Hepatocyte (in vitro differentiated cells): ENCODE results near the gene HS6ST1. TPM values are rescaled to one million over a fixed set of nuclear protein-coding genes. Genes with fewer than 3 reads are reported as not detected.

Source experiments
- DNase-seq: peaks from one replicate; pipeline ENCODE4 v3.0.0-alpha.2; 2016; ENCODE audit warnings: low spot score
- H2AFZ ChIP-seq: fragments of 200-600 bp; sonication (generic); 2 replicates; pipeline ENCODE4 v1.6.0; 2016; ENCODE audit warnings: antibody characterized with exemption, mild to moderate bottlenecking
- H3K27ac ChIP-seq: fragments of 200-600 bp; sonication (generic); 2 replicates; pipeline ENCODE4 v1.5.1; 2016; ENCODE audit warnings: mild to moderate bottlenecking
- H3K27me3 ChIP-seq: fragments of 200-600 bp; sonication (generic); 2 replicates; pipeline ENCODE4 v1.6.1; 2016
- H3K36me3 ChIP-seq: fragments of 200-600 bp; sonication (generic); replicated peaks from 2 replicates; pipeline ENCODE4 v1.5.1; 2016; ENCODE audit warnings: low read depth; ENCODE audit not compliant: insufficient read depth
- H3K4me1 ChIP-seq: fragments of 200-600 bp; sonication (generic); 2 replicates; pipeline ENCODE4 v1.5.1; 2016; ENCODE audit warnings: mild to moderate bottlenecking, moderate library complexity; ENCODE audit not compliant: insufficient read depth
- H3K4me2 ChIP-seq: fragments of 200-600 bp; sonication (generic); 2 replicates; pipeline ENCODE4 v1.6.0; 2016
- H3K4me3 ChIP-seq: fragments of 200-600 bp; sonication (generic); 2 replicates; pipeline ENCODE4 v1.5.1; 2016; ENCODE audit warnings: mild to moderate bottlenecking
- H3K79me2 ChIP-seq: fragments of 200-600 bp; sonication (generic); 2 replicates; pipeline ENCODE4 v1.6.0; 2017; ENCODE audit warnings: mild to moderate bottlenecking
- H3K9me2 ChIP-seq: fragments of 200-600 bp; sonication (generic); replicated peaks from 2 replicates; pipeline ENCODE4 v1.6.0; 2017; ENCODE audit warnings: mild to moderate bottlenecking; ENCODE audit not compliant: insufficient read depth
- H3K9me3 ChIP-seq: fragments of 200-600 bp; sonication (generic); 2 replicates; pipeline ENCODE4 v1.5.1; 2016; ENCODE audit warnings: low read depth, mild to moderate bottlenecking
- H4K20me1 ChIP-seq: fragments of 200-600 bp; sonication (generic); 2 replicates; pipeline ENCODE4 v1.6.0; 2016; ENCODE audit warnings: mild to moderate bottlenecking; ENCODE audit not compliant: insufficient read depth, poor library complexity, severe bottlenecking
- CTCF ChIP-seq: fragments of 200-600 bp; sonication (generic); IDR thresholded peaks from 2 replicates; pipeline ENCODE4 v1.5.1; 2016; ENCODE audit warnings: antibody characterized with exemption, mild to moderate bottlenecking; ENCODE audit not compliant: poor library complexity
- EZH2 ChIP-seq: fragments of 200-600 bp; sonication (generic); IDR thresholded peaks from 2 replicates; pipeline ENCODE4 v1.6.1; 2016; ENCODE audit warnings: antibody characterized with exemption, mild to moderate bottlenecking, borderline replicate concordance
- EZH2phosphoT487 ChIP-seq: fragments of 200-600 bp; sonication (generic); IDR thresholded peaks from one replicate; pipeline ENCODE4 v1.6.1; 2018; ENCODE audit warnings: antibody characterized with exemption, mild to moderate bottlenecking, low read depth, moderate library complexity; ENCODE audit not compliant: unreplicated experiment, severe bottlenecking
- WGBS: methylation state at CpG from one replicate; pipeline ENCODE4 v1.1.6; 2016; ENCODE audit warnings: low lambda C conversion rate; ENCODE audit errors: missing lambda C conversion rate; 5-methylcytosine and 5-hydroxymethylcytosine counted together
- polyA plus RNA-seq: library from polyadenylated mRNA; unstranded; fragments of >200 nt; fragmentation: Nextera tagmentation; extraction: Ambion mirVana; gene quantifications from 2 replicates; pipeline ENCODE4 v1.2.1, GENCODE V29; 2016
- total RNA-seq: library from RNA; depleted of rRNA; stranded (reverse); fragments of >200 nt; gene quantifications from 2 replicates; pipeline ENCODE4 v1.2.3, GENCODE V29; 2014

HS6ST1 gene
- total and polyA plus RNA-seq, 2 experiments from 2014 or later: 46.7 to 48.3 TPM

- H3K9me2 ChIP-seq: no peaks in the 10 kb centered on the region
- no peaks in the 10 kb centered on the region for H3K36me3 ChIP-seq
- TF ChIP-seq CTCF (no peak), EZH2 (no peak), EZH2phosphoT487 (no peak)
- no peak for DNase-seq
- no peaks in the 10 kb centered on the region for H3K27me3 ChIP-seq
- H4K20me1 ChIP-seq: peaks cover 35% of the 10 kb centered on the region
- H3K27ac ChIP-seq: no peak overlapping the region
- H3K9me3 ChIP-seq: no peaks in the 10 kb centered on the region
- H2AFZ ChIP-seq: no peak overlapping the region
- peaks cover 56% of the 10 kb centered on the region for H3K79me2 ChIP-seq
- no peak overlapping the region for H3K4me3 ChIP-seq
- H3K4me2 ChIP-seq: no peak overlapping the region
- 87% methylated on average over 5 of the region's 5 CpGs for WGBS
- H3K4me1 ChIP-seq: peaks cover 23% of the 10 kb centered on the region
Measured at GRCh38 chr2:128280901-128281321, 37.8 kb downstream of the HS6ST1 start.

- no peaks in the 10 kb centered on the region for H3K9me3 ChIP-seq
- H3K4me2 ChIP-seq: no peak overlapping the region
- H3K9me2 ChIP-seq: no peaks in the 10 kb centered on the region
- H3K27me3 ChIP-seq: no peaks in the 10 kb centered on the region
- H4K20me1 ChIP-seq: peaks cover 34% of the 10 kb centered on the region
- DNase-seq: no peak
- WGBS: 87% methylated on average over 12 of the region's 12 CpGs
- TF ChIP-seq EZH2 (no peak), CTCF (no peak), EZH2phosphoT487 (no peak)
- no peaks in the 10 kb centered on the region for H3K36me3 ChIP-seq
- no peak overlapping the region for H3K27ac ChIP-seq
- H2AFZ ChIP-seq: no peak overlapping the region
- peaks cover 50% of the 10 kb centered on the region for H3K79me2 ChIP-seq
- H3K4me1 ChIP-seq: peaks cover 23% of the 10 kb centered on the region
- H3K4me3 ChIP-seq: no peak overlapping the region
Measured at GRCh38 chr2:128280158-128280871, 38.4 kb downstream of the HS6ST1 start.

GRCh38 chr2:128279786-128280157 lies 38.9 kb downstream of the HS6ST1 start:
- no peaks in the 10 kb centered on the region for H3K36me3 ChIP-seq
- peaks cover 34% of the 10 kb centered on the region for H4K20me1 ChIP-seq
- no peaks in the 10 kb centered on the region for H3K9me2 ChIP-seq
- no peak for DNase-seq
- no peak overlapping the region for H3K27ac ChIP-seq
- H3K79me2 ChIP-seq: peaks cover 48% of the 10 kb centered on the region
- no peaks in the 10 kb centered on the region for H3K9me3 ChIP-seq
- TF ChIP-seq EZH2phosphoT487 (no peak), EZH2 (no peak), CTCF (no peak)
- H3K27me3 ChIP-seq: no peaks in the 10 kb centered on the region
- H3K4me2 ChIP-seq: no peak overlapping the region
- H3K4me3 ChIP-seq: no peak overlapping the region
- 95% methylated on average over 11 of the region's 11 CpGs for WGBS
- peaks cover 23% of the 10 kb centered on the region for H3K4me1 ChIP-seq
- no peak overlapping the region for H2AFZ ChIP-seq
